WTC11 (cell line): ENCODE measurements around the gene SLIT3.

Experiments used
- ARID4B ChIP-seq: sonication (generic); formaldehyde crosslinking; IDR thresholded peaks from 2 replicates; pipeline ENCODE4 v1.8.0; 2023; ENCODE audit warnings: missing genetic modification reagents, mild to moderate bottlenecking, borderline replicate concordance
- ATF2 ChIP-seq: sonication (generic); formaldehyde crosslinking; IDR thresholded peaks from 2 replicates; pipeline ENCODE4 v1.8.1; 2022; ENCODE audit warnings: low read depth, missing genetic modification reagents, borderline replicate concordance
- CTCF ChIP-seq: fragments of 200-600 bp; IDR thresholded peaks from 2 replicates; pipeline ENCODE4 v1.8.0; 2022; ENCODE audit warnings: antibody characterized with exemption
- ELF4 ChIP-seq: sonication (generic); formaldehyde crosslinking; IDR thresholded peaks from 2 replicates; pipeline ENCODE4 v1.8.1; 2022; ENCODE audit warnings: low read depth, mild to moderate bottlenecking, moderate library complexity, missing genetic modification reagents
- ZNF671 ChIP-seq: fragments of 250-450 bp; sonication (Bioruptor Pico); IDR thresholded peaks from 2 replicates; pipeline ENCODE4 v1.8.0; 2021; ENCODE audit warnings: mild to moderate bottlenecking
- TF ChIP-seq, protein P1 (sequence below): sonication (generic); formaldehyde crosslinking; IDR thresholded peaks from 2 replicates; pipeline ENCODE4 v1.8.1; 2023; ENCODE audit warnings: mild to moderate bottlenecking, missing genetic modification reagents

GRCh38 chr5:168817591-168817990, 483.3 kb downstream of the SLIT3 start:
- TF ChIP-seq ARID4B (CRISPR knock-in tag) (no peak), CTCF (no peak), ELF4 (no peak), ZNF671 (CRISPR knock-in tag) (no peak), ATF2 (no peak)
- TF ChIP-seq, protein P1, sequence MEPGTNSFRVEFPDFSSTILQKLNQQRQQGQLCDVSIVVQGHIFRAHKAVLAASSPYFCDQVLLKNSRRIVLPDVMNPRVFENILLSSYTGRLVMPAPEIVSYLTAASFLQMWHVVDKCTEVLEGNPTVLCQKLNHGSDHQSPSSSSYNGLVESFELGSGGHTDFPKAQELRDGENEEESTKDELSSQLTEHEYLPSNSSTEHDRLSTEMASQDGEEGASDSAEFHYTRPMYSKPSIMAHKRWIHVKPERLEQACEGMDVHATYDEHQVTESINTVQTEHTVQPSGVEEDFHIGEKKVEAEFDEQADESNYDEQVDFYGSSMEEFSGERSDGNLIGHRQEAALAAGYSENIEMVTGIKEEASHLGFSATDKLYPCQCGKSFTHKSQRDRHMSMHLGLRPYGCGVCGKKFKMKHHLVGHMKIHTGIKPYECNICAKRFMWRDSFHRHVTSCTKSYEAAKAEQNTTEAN (CRISPR knock-in tag), result no peak
